Parathyroid adenoma (tissue), 2 donors: ENCODE data around the gene DOCK10.

ENCODE experiments used
- H2AFZ ChIP-seq: fragments of 300-600 bp; sonication (generic); one replicate; pipeline ENCODE4 v1.7.0; 2017; ENCODE audit warnings: antibody characterized with exemption, mild to moderate bottlenecking
- H3K27ac ChIP-seq: fragments of 300-600 bp; sonication (generic); one replicate; pipeline ENCODE4 v1.7.0; 2017
- H3K27me3 ChIP-seq: fragments of 300-600 bp; sonication (generic); one replicate; pipeline ENCODE4 v1.7.0; 2017; ENCODE audit warnings: low read length; ENCODE audit not compliant: control insufficient read depth, insufficient read depth
- H3K36me3 ChIP-seq: fragments of 300-600 bp; sonication (generic); one replicate; pipeline ENCODE4 v1.7.0; 2017; ENCODE audit warnings: low read length; ENCODE audit not compliant: control insufficient read depth, insufficient read depth
- H3K4me1 ChIP-seq: fragments of 300-600 bp; sonication (generic); one replicate; pipeline ENCODE4 v1.7.0; 2017; ENCODE audit warnings: control low read depth
- H3K4me2 ChIP-seq: fragments of 300-600 bp; sonication (generic); one replicate; pipeline ENCODE4 v1.7.0; 2017; ENCODE audit warnings: low read length
- H3K4me3 ChIP-seq: fragments of 300-600 bp; sonication (generic); one replicate; pipeline ENCODE4 v1.7.0; 2017; ENCODE audit warnings: low read depth, low read length
- H3K79me2 ChIP-seq: fragments of 300-600 bp; sonication (generic); one replicate; pipeline ENCODE4 v1.7.0; 2017; ENCODE audit warnings: control low read depth
- H3K9ac ChIP-seq: fragments of 300-600 bp; sonication (generic); one replicate; pipeline ENCODE4 v1.7.0; 2017; ENCODE audit warnings: mild to moderate bottlenecking
- H3K9me3 ChIP-seq: fragments of 300-600 bp; sonication (generic); one replicate; pipeline ENCODE4 v1.7.0; 2017; ENCODE audit warnings: low read length; ENCODE audit not compliant: control insufficient read depth
- CTCF ChIP-seq: fragments of 300-600 bp; sonication (generic); IDR thresholded peaks from one replicate; pipeline ENCODE4 v1.7.0; 2017; ENCODE audit warnings: antibody characterized with exemption, mild to moderate bottlenecking
- donor health status: primary hyperparathyroidism.

DOCK10 gene

DNA sequence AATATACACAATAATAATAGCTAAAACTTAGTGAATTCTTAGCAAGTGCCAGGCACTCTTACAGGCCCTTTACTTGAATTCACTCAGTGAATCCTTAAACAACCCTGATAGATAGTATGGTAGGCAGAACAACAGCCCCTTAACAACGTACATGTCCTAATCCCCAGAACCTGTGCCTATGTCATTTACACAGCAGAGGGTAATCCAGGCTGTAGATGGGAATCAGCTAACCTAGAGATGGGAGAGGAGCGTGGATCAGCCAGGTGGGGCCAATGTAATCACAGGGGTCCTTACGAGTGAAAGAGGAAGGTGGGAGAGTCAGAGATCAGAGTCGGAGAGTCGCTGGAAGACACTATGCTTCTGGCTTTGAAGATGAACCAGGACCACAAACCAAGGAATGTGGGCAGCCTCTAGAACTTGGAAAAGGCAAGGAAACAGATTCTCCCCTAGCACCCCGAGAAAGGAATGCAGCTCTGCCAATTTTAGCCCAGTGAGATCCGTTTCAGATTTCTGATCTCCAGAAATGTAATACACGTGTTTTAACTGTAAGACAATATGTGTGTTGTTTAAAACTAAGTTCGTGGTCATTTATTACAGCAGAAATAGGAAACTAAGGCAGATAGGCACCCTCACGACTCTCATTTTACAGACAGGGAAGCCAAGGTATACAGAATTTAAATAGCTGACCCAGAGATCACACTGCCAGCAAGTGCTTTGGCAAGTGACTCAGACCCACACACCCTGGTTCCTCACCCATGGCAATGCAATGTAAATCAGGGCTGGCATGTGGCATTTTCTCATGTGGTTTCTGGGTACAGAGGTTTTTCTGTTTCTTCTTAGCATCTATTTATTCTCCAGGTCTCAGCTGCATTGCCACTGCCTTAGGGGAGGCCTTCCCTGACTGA, 68.9 kb downstream of the DOCK10 start:
- Histone ChIP-seq H3K79me2 (no peaks in the 10 kb centered on the region), H3K27me3 (no peaks in the 10 kb centered on the region), H3K4me3 (no peak overlapping the region), H3K9me3 (no peaks in the 10 kb centered on the region), H3K4me2 (no peak overlapping the region), H3K4me1 (no peaks in the 10 kb centered on the region), H3K27ac (no peak overlapping the region), H3K36me3 (no peaks in the 10 kb centered on the region), H3K9ac (no peak overlapping the region), H2AFZ (no peak overlapping the region)
- no peak for TF ChIP-seq CTCF

GRCh38 chr2:224971214-224971613, 71.1 kb downstream of the DOCK10 start:
- no peak overlapping the region for H3K9ac ChIP-seq
- no peaks in the 10 kb centered on the region for H3K36me3 ChIP-seq
- no peak overlapping the region for H3K27ac ChIP-seq
- H3K9me3 ChIP-seq, result no peaks in the 10 kb centered on the region
- no peak overlapping the region for H3K4me2 ChIP-seq
- no peak overlapping the region for H2AFZ ChIP-seq
- H3K4me3 ChIP-seq, result no peak overlapping the region
- H3K79me2 ChIP-seq, result no peaks in the 10 kb centered on the region
- TF ChIP-seq CTCF, result no peak
- no peaks in the 10 kb centered on the region for H3K4me1 ChIP-seq
- H3K27me3 ChIP-seq, result no peaks in the 10 kb centered on the region

DNA sequence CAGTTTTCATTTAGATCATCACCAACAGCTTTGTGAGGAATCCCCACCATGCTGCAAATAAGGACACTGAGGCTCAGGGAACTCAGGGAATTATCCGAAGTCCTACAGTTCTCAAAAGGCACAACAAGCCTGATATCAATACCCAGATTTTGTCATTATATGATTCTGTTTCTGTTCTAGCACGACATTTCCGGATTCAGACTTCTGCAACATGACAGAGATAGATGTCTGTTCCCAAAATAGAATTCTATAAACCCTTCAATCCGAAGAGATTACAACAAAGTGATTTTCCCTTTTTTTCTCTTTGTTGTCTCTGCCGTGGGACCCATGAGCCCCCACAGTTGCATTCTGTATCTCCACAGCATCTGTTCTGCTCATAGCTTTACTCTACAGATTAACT, 72.0 kb downstream of the DOCK10 start:
- no peak overlapping the region for H3K4me2 ChIP-seq
- no peaks in the 10 kb centered on the region for H3K9me3 ChIP-seq
- no peak overlapping the region for H2AFZ ChIP-seq
- H3K79me2 ChIP-seq, result no peaks in the 10 kb centered on the region
- H3K4me3 ChIP-seq, result no peak overlapping the region
- no peaks in the 10 kb centered on the region for H3K36me3 ChIP-seq
- no peaks in the 10 kb centered on the region for H3K27me3 ChIP-seq
- TF ChIP-seq CTCF, result no peak
- no peak overlapping the region for H3K9ac ChIP-seq
- H3K4me1 ChIP-seq, result no peaks in the 10 kb centered on the region
- H3K27ac ChIP-seq, result peak overlapping the region; percentile 17

- Histone ChIP-seq H3K27ac (peak overlapping the region; percentile 17), H3K4me3 (no peak overlapping the region), H3K36me3 (no peaks in the 10 kb centered on the region), H3K9ac (no peak overlapping the region), H3K79me2 (no peaks in the 10 kb centered on the region), H3K4me1 (no peaks in the 10 kb centered on the region), H3K27me3 (no peaks in the 10 kb centered on the region), H3K4me2 (no peak overlapping the region), H2AFZ (no peak overlapping the region), H3K9me3 (no peaks in the 10 kb centered on the region)
- TF ChIP-seq CTCF, result no peak
Observed at GRCh38 chr2:224969633-224970260, 72.5 kb downstream of the DOCK10 start.
